GM12878 (cell line): Measurements from ENCODE around the gene RASAL1. TPM values are rescaled to one million over a fixed set of nuclear protein-coding genes. Genes with fewer than 3 reads are reported as not detected.

Source experiments
- ATAC-seq: fragments of 200-7000 bp; cut with Tn5 transposase; 3 replicates; pipeline ENCODE4 v1.9.1; 2020; ENCODE audit warnings: mild to moderate bottlenecking, moderate library complexity
- BruUV-seq: library from RNA; stranded (reverse); fragments of 400-500 nt; replicated peaks from 2 replicates; lab custom pipeline; 2021; lab: Mats Ljungman, UMichigan
- CTCF ChIA-PET: fragments of 300-600 bp; sonication (Branson Sonifier 250); formaldehyde crosslinking; extraction: SDS; loops from one replicate; lab custom pipeline; 2021; ENCODE audit warnings: inconsistent platforms; lab: Yijun Ruan, JAX
- POLR2A ChIA-PET: fragments of 350-600 bp; formaldehyde crosslinking; extraction: SDS; loops from one replicate; lab custom pipeline; 2021; ENCODE audit warnings: inconsistent platforms; lab: Charles Lee
- RAD21 ChIA-PET: fragments of 300-600 bp; sonication (Branson Sonifier 250); formaldehyde crosslinking; loops from one replicate; lab custom pipeline; 2023; ENCODE audit warnings: antibody characterized with exemption; ENCODE audit not compliant: unreplicated experiment; lab: Charles Lee
- SMC1A ChIA-PET: fragments of 300-600 bp; sonication (Branson Sonifier 250); formaldehyde crosslinking; loops from one replicate; lab custom pipeline; 2023; ENCODE audit not compliant: unreplicated experiment, uncharacterized antibody; lab: Charles Lee
- DNase-seq: peaks from one replicate; pipeline ENCODE4 v3.0.0-alpha.2; 2011; ENCODE audit warnings: low read depth, low spot score
- FAIRE-seq: peaks from 3 replicates; lab custom pipeline; 2011; peaks lifted over from hg19 to GRCh38; lab: Jason Lieb, UNC
- H2AFZ ChIP-seq: 2 replicates; pipeline ENCODE4 v1.6.0; 2011; ENCODE audit warnings: low read depth, low read length, control low read depth; ENCODE audit not compliant: control insufficient read depth
- H3K27ac ChIP-seq: 2 replicates; pipeline ENCODE4 v1.5.1; 2011; ENCODE audit warnings: control low read depth; ENCODE audit not compliant: control insufficient read depth, insufficient read depth
- H3K27me3 ChIP-seq, 2 experiments: replicated peaks in 1 of 2; 2 replicates each; pipeline versions ENCODE4 v1.6.0 to v1.6.1; 2011; ENCODE audit warnings: low read length in 1 of 2; ENCODE audit not compliant: control insufficient read depth in 2 of 2, insufficient read depth in 2 of 2
- H3K36me3 ChIP-seq, 2 experiments: 2 replicates each; pipeline ENCODE4 v1.5.1; 2011; ENCODE audit warnings: low read length in 1 of 2; ENCODE audit not compliant: control insufficient read depth in 2 of 2, insufficient read depth in 2 of 2
- H3K4me1 ChIP-seq: 2 replicates; pipeline ENCODE4 v1.6.1; 2011; ENCODE audit warnings: mild to moderate bottlenecking, low read length, moderate library complexity, mixed read lengths; ENCODE audit not compliant: control insufficient read depth, insufficient read depth
- H3K4me2 ChIP-seq: 2 replicates; pipeline ENCODE4 v1.6.0; 2011; ENCODE audit warnings: control low read depth; ENCODE audit not compliant: control insufficient read depth, insufficient read depth
- H3K4me3 ChIP-seq: fragments of 200-600 bp; sonication (generic); 2 replicates; pipeline ENCODE4 v1.5.1; 2016
- H3K79me2 ChIP-seq: 2 replicates; pipeline ENCODE4 v1.6.0; 2011; ENCODE audit warnings: low read length; ENCODE audit not compliant: control insufficient read depth, insufficient read depth
- H3K9ac ChIP-seq: 2 replicates; pipeline ENCODE4 v1.8.0; 2011; ENCODE audit warnings: low read length, control low read depth, mixed read lengths; ENCODE audit not compliant: control insufficient read depth, insufficient read depth
- H3K9me3 ChIP-seq: replicated peaks from 3 replicates; pipeline ENCODE4 v1.5.1; 2011; ENCODE audit warnings: mild to moderate bottlenecking, low read length; ENCODE audit not compliant: control insufficient read depth, insufficient read depth
- H4K20me1 ChIP-seq: 2 replicates; pipeline ENCODE4 v1.6.0; 2011; ENCODE audit not compliant: control insufficient read depth, insufficient read depth
- BCL3 ChIP-seq: IDR thresholded peaks from 2 replicates; pipeline ENCODE4 v1.6.1; 2011; ENCODE audit warnings: borderline replicate concordance, low read depth, mild to moderate bottlenecking, moderate library complexity, low read length; ENCODE audit not compliant: insufficient read depth, poor library complexity, severe bottlenecking
- CTCF ChIP-seq, 3 experiments: IDR thresholded peaks in 2 of 3; conservative IDR thresholded peaks in 1 of 3; 2 replicates each; pipeline ENCODE4 v1.5.1; 2011; ENCODE audit warnings: low read depth in 3 of 3, low read length in 3 of 3, mild to moderate bottlenecking in 3 of 3, control low read depth in 2 of 3, moderate library complexity in 2 of 3, inconsistent platforms in 1 of 3, mixed read lengths in 1 of 3; ENCODE audit not compliant: control insufficient read depth in 2 of 3, insufficient read depth in 1 of 3; ENCODE audit errors: extremely low read depth in 1 of 3
- IKZF2 ChIP-seq, 2 experiments: fragments of 450-650 bp; IDR thresholded peaks; 2 replicates each; pipeline ENCODE4 v1.6.1; 2017; ENCODE audit warnings: mild to moderate bottlenecking in 2 of 2, moderate library complexity in 2 of 2
- MXI1 ChIP-seq: fragments of 150-350 bp; IDR thresholded peaks from 2 replicates; pipeline ENCODE4 v1.6.1; 2011; ENCODE audit warnings: low read depth, mild to moderate bottlenecking, inconsistent platforms, low read length, improper control_type of control experiment
- NR2F1 ChIP-seq: fragments of 450-650 bp; conservative IDR thresholded peaks from 2 replicates; pipeline ENCODE4 v1.6.1; 2017; ENCODE audit warnings: mild to moderate bottlenecking
- RFX5 ChIP-seq: IDR thresholded peaks from 2 replicates; pipeline ENCODE4 v1.6.1; 2011; ENCODE audit warnings: low read depth, low read length, improper control_type of control experiment
- SMARCA5 ChIP-seq: fragments of 450-650 bp; IDR thresholded peaks from 2 replicates; pipeline ENCODE4 v1.6.1; 2017; ENCODE audit warnings: mild to moderate bottlenecking
- STAT1 ChIP-seq: fragments of 450-650 bp; conservative IDR thresholded peaks from 2 replicates; pipeline ENCODE4 v1.6.1; 2014; ENCODE audit warnings: antibody characterized with exemption, mild to moderate bottlenecking
- SUPT20H ChIP-seq: IDR thresholded peaks from 2 replicates; pipeline ENCODE4 v1.6.1; 2011; ENCODE audit warnings: low read depth, mild to moderate bottlenecking, low read length, moderate library complexity, borderline replicate concordance; ENCODE audit not compliant: control insufficient read depth
- TARDBP ChIP-seq: IDR thresholded peaks from 2 replicates; pipeline ENCODE4 v1.6.1; 2016; ENCODE audit warnings: borderline replicate concordance
- ZBTB4 ChIP-seq: fragments of 450-650 bp; formaldehyde crosslinking; IDR thresholded peaks from 2 replicates; pipeline ENCODE4 v1.4.0; 2022; ENCODE audit warnings: mild to moderate bottlenecking, moderate library complexity
- ZNF622 ChIP-seq: fragments of 450-650 bp; IDR thresholded peaks from 2 replicates; pipeline ENCODE4 v1.6.1; 2017; ENCODE audit warnings: mild to moderate bottlenecking, inconsistent platforms
- WGBS: methylation state at CpG from one replicate; pipeline ENCODE4 v1.1.6; 2016; ENCODE audit warnings: low lambda C conversion rate; ENCODE audit not compliant: insufficient replicate concordance, insufficient coverage; ENCODE audit errors: missing lambda C conversion rate; 5-methylcytosine and 5-hydroxymethylcytosine counted together
- in situ Hi-C: fragments of 300-500 bp; cut with MboI; formaldehyde crosslinking; loops from 9 replicates; pipeline ENCODE4 v1.14.3; 2018; ENCODE audit warnings: mixed read lengths
- intact Hi-C: fragments of 100-400 bp; cut with micrococcal nuclease; formaldehyde crosslinking; loops from one replicate; pipeline ENCODE4 v1.14.2; 2022; ENCODE audit not compliant: unreplicated experiment
- polyA plus RNA-seq, 11 experiments: library from polyadenylated mRNA; depleted of rRNA in 4 of 11; unstranded in 6 of 11; stranded (reverse) in 5 of 11; fragments of >200 nt; fragmentation: Nextera tagmentation in 4 of 11; fragmentation: Illumina TruSeq in 1 of 11; extraction: Ambion mirVana in 4 of 11; extraction: Trizol in 1 of 11; gene quantifications; 1 replicate in 1 of 11; 2 replicates in 10 of 11; pipeline versions ENCODE4 v1.2.1 to v1.2.3, GENCODE V29; 2011 to 2016; ENCODE audit warnings: inconsistent platforms in 2 of 11, missing spikeins in 2 of 11, low read depth in 1 of 11
- total RNA-seq, 4 experiments: library from RNA; depleted of rRNA in 3 of 4; stranded (reverse); fragments of >200 nt in 3 of 4; fragmentation: Illumina TruSeq in 1 of 4; extraction: Trizol in 1 of 4; gene quantifications; 2 replicates each; pipeline versions ENCODE4 v1.2.1 to v1.2.3, GENCODE V29; 2013 to 2021

The RASAL1 gene
- total and polyA plus RNA-seq, 10 of the 15 experiments (the other 5 are each of a cell fraction or from before 2014, with no cell fraction given) = 0.12 to 1.0 (median 0.52) TPM; not detected in 6

DNA sequence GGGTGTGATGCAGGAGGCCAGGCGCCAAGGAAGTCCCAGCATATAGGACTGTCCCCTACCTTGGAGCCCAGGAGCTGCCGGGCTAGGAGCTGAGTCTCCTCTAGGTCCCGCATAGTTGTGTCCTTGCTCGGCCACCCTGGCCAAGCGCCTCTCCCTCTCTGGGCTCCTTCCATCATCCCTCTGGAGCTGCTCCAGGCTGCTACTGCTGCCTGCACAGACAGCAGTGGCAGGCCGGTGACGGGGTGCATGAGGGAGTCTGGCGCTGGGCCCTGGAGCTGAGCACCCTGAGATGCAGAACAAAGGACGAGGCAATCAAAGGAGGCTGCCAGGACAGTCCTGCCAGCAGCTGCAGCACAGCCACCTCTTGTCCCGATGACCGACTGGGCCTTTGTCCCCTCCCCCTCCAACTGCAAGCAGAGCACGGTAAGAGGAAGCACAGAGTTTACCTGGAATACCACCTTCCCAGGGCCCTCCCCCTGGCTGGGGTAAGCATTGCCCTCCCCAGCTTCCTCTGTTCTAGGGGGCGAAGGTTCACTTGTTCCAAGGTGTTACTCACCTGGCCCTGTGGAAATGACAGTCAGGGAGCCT lies 68.7 kb downstream of the RASAL1 start (continued):
- no peak for TF ChIP-seq STAT1

GRCh38 chr12:113065126-113066007 lies 70.2 kb downstream of the RASAL1 start:
- no peak for DNase-seq
- Histone ChIP-seq H3K4me1 (peaks cover 39% of the 10 kb centered on the region), H3K79me2 (peaks cover 7% of the 10 kb centered on the region), H3K27me3 (peaks cover 0 to 4% of the 10 kb centered on the region in 2 experiments; a peak in 1 of 4 replicates), H3K36me3 (no peaks in the 10 kb centered on the region; a peak in 2 of 4 replicates), H3K4me2 (no peak overlapping the region), H3K9ac (no peak overlapping the region), H3K27ac (no peak overlapping the region), H3K9me3 (no peaks in the 10 kb centered on the region), H3K4me3 (no peak overlapping the region), H4K20me1 (peaks cover 3% of the 10 kb centered on the region; the same call in 1 of the 2 replicates), H2AFZ (no peak overlapping the region)
- 40% methylated on average over 27 of the region's 31 CpGs for WGBS
- ATAC-seq = peak; percentile 5; the same call in 2 of the 3 replicates
- BruUV-seq = no TSS peak
- intact Hi-C loops = no loop called here
- FAIRE-seq = no peak
- ChIA-PET CTCF (interaction anchor here (1.2 to 9.5 kb wide), 5 partner anchors 8 to 34 kb away, joined by 3 to 98 read pairs (median 55); no protein-coding TSS in a partner anchor), SMC1A (interaction anchor here (1.0 to 9.2 kb wide), 7 partner anchors 7 to 33 kb away, joined by 4 to 83 read pairs (median 15); no protein-coding TSS in a partner anchor), POLR2A (interaction anchor here (1.0 to 4.9 kb wide), 3 partner anchors 8 to 120 kb away, joined by 3 to 46 read pairs (median 16); partner anchors contain the start of genes DDX54 and RITA1), RAD21 (interaction anchor here (0.6 to 9.1 kb wide), 6 partner anchors 7 to 35 kb away, joined by 3 to 84 read pairs (median 5); no protein-coding TSS in a partner anchor)
- in situ Hi-C loops = no loop called here
- TF ChIP-seq ZBTB4 (CRISPR knock-in tag) = no peak
- no peak for TF ChIP-seq SMARCA5
- no peak for TF ChIP-seq RFX5
- TF ChIP-seq SUPT20H = no peak
- peak; percentile 60; the same call in 1 of the 2 replicates for TF ChIP-seq MXI1
- no peak; a peak in 1 of 4 replicates for TF ChIP-seq IKZF2 (IDR thresholded peaks at IDR 0.05)
- TF ChIP-seq NR2F1 = no peak
- no peak for TF ChIP-seq TARDBP
- TF ChIP-seq CTCF (IDR thresholded peaks at IDR 0.05 in 2 of 3, conservative IDR thresholded peaks at IDR 0.05 in 1 of 3; ENCODE audit: control insufficient read depth in 2 of 3, extremely low read depth in 1 of 3, insufficient read depth in 1 of 3, low read depth in 3 of 3, low read length in 3 of 3) = no peak
- no peak for TF ChIP-seq BCL3
- no peak for TF ChIP-seq ZNF622
- no peak for TF ChIP-seq STAT1
